HG03064 (cell line): ENCODE results near the gene TOR1AIP2.

ENCODE experiments used
- ATAC-seq: cut with Tn5 transposase; IDR thresholded peaks from one replicate; pipeline ENCODE4 v1.9.1; 2021; ENCODE audit warnings: low read depth; ENCODE audit not compliant: unreplicated experiment

The TOR1AIP2 gene

GRCh38 chr1:179877586-179878265, at the start of gene TOR1AIP2:
Gene TOR1AIP2 (minus strand): TSS chr1:179877803. CDS start chr1:179852665, 25,138 bp downstream.
- peak; percentile 56 for ATAC-seq

GRCh38 chr1:179926850-179927205, 49.2 kb upstream of the TOR1AIP2 start:
- no peak for ATAC-seq

DNA sequence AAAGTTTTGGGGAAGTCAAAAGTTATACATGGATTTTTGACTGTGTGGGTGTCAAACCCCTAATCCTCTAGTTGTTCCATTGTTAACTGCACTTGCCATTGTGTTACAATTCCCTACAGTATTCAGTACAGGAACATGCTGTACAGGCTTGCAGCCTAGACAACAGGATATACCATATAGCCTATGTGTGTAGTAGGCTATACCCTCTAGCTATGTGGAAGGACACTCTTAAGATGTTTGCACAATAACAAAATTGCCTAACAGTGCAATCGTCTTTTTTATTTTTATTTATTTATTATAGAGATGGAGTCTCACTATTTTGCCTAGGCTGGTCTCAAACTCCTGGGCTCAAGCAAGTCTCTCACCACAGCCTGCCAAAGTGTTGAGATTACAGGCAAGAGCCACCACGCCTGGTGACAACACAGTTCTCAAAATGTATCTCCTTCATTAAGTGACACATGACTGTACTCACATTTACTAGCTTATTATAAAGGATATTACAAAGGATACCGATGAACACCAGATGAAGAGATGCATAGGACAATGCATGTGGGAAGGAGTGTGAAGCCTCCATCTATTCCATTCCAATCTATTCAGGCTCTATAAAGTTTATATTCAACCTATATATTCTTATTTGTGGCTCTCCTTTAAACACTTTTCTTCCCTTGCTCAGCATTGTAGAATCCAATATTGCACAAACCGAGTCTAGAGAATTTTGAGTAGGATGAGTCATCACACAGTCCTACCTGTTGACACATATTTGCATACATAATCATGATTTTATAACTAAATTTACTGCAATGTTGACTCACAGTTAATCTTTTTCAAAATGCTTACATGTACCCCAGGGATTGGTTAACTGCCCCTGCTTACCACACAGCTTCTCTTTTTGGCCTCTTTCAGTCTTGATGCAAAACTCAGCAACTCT, 48.6 kb upstream of the TOR1AIP2 start:
- ATAC-seq: no peak

DNA sequence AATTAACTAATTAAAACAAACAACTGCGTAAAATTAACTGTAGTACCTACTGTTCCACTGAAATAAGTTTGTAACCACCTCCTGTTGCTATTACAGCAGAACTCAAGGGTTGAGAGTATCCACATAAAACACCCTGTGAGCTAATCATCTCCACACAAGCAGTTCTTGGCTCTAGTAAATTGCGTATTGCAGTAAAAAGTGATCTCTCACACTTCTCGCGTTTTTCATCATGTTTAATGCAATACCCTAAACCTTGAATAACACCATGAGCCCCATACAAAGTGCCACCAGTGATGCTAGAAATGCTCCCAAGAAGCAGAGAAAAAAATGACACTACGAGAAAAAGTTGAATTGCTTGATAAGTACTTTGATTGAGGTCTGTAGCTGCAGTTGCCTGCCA, 47.7 kb upstream of the TOR1AIP2 start:
- no peak for ATAC-seq

DNA sequence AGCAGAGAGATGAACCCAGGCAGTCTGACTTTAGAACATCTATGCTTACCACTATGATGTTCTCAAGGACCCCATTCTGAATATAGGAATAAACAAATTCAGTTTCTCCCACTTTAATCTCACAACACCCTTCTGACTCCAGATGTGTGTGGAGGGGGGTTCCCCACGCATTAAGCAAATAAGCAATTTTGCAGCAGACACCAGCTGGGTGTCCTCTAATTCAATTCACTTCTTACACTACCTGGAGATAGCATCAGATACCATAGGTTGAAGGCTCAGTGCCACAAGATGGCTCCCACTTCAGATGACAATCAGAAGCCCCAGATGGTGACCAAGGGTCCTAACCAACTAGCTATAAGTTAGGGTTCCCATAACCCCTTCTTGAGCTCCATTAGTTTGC, 46.7 kb upstream of the TOR1AIP2 start:
- no peak for ATAC-seq

DNA sequence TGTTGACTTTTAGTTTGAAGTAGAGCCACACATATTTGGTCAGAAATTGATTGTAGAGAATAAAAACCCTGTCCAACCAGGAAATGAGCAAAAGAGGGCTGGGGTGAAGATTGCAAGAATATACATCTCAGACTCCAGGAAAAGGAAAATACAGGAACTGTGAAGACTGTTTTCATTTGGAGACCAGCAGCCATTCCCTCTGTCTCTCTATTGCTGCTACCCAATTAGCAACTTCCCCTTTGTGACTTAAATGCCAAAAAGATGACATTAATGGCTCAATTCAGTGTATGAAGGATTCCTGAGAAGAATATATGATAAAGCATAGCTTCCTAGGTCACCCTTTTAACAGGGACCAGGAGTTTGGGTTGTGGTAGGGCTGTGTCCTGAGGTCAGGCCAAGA, 45.4 kb upstream of the TOR1AIP2 start:
- ATAC-seq: no peak

DNA sequence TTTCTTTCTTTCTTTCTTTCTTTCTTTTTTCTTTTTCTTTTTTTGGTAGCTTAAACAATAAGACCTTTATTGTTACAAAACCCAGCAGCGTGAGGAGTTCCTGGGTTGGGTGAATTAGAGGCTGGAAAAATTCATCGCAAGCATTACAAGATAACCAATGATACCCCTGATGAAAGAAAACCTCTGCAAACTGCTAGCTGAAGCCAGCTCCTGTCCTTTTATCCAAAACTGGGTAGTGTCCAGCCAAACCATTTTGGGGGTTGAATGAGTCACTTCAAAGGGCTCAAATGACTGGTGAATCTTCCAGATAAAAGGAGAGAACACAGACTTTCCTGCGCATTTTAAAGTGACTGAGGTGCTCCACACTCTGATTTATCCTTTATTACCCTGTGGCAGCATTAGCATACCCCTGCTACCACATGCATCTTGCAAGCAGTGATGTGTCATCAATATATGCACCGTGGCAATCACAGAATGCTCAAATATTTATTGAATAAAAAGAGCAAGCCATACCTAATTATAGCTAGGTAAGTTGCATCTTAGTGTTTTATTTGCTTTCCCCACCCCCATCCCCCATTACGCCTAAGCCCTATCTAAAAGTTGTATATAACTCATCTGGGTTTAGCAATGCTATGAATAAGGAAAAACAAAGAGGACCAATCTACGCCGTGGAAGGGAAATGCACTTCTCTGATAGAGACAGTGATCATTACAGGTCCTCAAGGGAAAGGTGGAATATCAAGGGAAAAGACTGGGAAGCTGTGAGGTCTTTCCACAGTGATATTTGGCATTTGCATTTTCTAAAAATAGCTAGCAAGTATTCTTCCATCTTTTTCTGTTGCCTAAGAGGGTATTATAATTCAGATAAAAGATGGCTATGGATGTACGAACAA, 44.6 kb upstream of the TOR1AIP2 start:
- no peak for ATAC-seq

GRCh38 chr1:179921472-179921871, 43.9 kb upstream of the TOR1AIP2 start:
- no peak for ATAC-seq

- ATAC-seq: no peak
Measured at GRCh38 chr1:179917601-179918429, 40.2 kb upstream of the TOR1AIP2 start.

DNA sequence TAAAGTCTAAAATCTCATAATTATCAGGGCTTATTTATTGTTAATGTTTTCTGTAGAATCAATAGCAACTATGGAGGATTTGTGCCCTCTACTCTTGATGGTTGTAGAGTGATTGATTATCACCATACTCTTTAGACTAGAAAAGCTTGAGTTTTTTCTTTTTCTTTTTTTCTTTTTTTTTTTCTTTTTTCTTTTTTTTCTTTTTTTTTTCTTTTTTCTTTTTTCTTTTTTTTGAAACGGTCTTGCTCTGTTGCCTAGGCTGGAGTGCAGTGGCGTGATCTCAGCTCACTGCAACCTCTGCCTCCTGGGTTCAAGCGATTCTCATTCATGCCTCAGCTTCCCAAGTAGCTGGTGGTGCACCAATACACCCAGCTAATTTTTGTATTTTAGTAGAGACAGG, 34.2 kb upstream of the TOR1AIP2 start:
- ATAC-seq: no peak

DNA sequence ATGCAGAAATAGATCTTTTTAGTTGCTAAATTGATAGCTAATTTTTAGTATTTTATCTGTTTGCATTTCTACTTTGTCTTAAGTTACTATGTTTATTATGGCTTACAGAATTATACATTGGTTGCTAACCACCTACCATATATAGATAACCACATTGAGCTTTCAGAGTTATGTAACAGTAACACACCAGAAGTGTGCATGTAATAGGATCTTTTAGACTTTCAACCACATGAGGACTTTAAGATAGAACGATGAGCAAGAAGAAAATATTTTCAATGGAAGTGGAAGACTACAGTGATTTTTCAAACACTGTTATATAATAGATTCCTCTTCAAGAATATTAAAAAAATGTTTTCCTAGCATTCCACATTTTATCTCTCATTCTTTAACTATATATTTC, 33.3 kb upstream of the TOR1AIP2 start:
- ATAC-seq: no peak

- ATAC-seq: no peak
Measured at GRCh38 chr1:179889589-179889988, 12.0 kb upstream of the TOR1AIP2 start.

DNA sequence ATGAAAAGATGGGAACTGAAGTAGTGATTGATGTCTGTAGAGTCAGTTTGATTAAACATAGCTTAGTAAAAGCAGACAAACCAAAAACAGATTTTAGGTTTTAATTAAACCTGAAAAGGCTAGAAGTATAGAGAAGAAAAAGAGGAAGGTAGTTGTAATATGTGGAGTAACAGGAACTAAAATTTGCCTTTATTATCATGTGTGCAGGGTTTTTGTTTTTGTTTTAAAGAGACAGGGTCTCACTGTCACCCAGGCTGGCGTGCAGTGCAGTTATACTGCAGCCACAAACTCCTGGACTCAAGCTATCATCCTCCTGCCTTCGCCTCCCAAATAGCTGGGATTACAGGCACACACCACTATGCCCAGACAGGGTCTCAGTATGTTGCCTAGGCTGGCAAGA, 10.5 kb upstream of the TOR1AIP2 start:
- ATAC-seq: no peak

DNA sequence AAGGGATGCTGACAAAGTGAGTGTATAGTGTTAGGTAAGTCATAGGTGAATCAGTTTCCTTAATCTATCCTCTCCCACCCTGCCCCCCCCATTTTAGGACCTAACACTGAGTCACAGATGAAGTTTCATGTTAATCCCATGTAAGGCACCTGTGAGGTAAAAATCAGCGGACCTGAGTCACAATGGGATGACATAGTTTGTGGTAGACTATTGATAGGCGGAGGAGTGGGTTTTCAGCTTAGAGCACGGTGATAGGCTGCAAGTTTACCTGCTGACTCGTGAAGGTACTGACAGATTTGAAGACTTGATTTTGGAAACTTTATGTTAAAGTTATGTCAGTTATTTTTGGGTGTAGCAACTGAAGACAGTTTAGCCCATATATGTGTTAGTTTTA, 6.1 kb upstream of the TOR1AIP2 start:
- ATAC-seq: no peak

DNA sequence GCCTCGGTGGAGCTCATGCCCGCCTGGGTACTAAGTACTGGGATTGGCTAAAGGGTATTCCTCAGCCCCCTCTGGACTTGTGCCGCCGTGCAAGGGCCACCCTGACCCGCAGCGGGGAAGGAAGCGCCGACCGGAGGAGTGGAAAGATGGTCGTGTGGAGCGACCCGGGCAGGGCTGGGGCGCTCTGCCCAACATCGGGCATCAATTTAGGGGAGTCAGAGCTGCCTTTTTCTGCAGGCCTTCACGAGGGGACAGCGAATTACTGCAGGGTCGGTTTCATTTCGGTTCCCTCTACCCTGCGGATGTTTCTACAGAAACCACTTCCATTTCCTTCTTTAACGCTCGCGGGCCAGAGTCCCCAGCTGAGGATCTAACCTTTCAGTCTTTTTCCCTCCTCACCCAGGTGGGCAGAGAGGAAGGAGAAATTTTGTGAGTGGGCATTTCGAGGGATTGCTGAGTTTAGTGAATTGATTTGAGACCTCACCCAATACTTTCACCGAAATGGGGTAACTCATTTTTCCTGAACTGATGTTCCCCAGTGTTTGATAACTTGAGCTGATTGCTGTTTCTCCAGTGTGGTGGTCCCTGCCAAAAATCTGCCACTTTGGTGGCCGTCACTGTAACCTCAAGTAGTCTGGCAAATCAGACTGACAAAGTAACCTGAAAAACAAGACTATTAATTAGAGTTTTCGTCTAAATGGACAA, 5.6 kb upstream of the TOR1AIP2 start:
- no peak for ATAC-seq

DNA sequence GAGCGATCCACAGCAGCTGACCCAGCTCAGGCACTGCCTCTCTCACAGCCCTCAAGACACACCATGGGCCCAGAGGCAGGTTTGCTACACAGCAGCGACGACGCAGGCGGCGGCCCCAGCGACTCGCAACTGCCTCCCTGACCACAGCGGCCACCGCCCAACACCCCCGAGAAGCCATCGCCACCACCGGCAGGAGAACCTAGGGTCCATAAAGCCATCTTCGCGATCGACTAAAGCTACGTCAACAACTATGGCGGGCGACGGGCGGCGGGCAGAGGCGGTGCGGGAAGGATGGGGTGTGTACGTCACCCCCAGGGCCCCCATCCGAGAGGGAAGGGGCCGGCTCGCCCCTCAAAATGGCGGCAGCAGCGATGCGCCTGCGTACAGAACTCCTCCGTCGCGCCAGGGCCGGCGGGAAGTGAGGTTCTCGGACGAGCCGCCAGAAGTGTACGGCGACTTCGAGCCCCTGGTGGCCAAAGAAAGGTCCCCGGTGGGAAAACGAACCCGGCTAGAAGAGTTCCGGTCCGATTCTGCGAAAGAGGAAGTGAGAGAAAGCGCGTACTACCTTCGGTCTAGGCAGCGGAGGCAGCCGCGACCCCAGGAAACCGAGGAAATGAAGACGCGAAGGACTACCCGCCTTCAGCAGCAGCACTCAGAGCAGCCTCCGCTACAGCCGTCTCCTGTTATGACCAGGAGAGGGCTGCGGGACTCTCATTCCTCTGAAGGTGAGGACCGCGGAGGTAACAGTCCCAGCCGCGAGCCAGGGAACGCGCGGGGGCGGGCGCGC, 4.8 kb upstream of the TOR1AIP2 start, which contains the start of gene TOR1AIP1:
TOR1AIP1 (plus strand) TSS at position 33 of the 787 bp plus-strand sequence; CDS start at position 251, 218 bp downstream.
- ATAC-seq: peak; percentile 76

- ATAC-seq: no peak
Measured at GRCh38 chr1:179881642-179882252, 4.1 kb upstream of the TOR1AIP2 start.

GRCh38 chr1:179879797-179880196, 2.2 kb upstream of the TOR1AIP2 start:
- ATAC-seq: no peak
